ENCODE results near the gene TNRC6C.

Gene TNRC6C

DNA sequence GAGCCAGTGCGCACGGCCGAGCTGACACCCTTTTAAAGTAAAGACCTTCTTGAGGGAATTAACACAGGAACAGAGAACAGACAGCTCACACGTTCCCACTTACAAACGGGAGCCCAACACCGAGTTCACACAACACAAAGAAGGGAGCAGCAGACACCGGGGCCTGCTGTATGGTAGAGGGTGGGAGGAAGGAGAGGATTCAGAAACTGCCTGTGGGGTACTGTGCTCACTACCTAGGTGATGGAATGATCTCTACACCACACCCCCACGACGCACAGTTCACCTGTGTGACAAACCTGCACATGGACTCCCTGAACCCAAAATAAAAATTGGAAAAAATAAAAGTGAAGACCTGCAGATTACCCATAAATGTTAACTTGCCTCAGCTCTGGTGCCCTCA, 137.6 kb downstream of the TNRC6C start:
- Histone ChIP-seq H3K9me2 (replicated peaks; ENCODE audit: insufficient read depth, low read length) (no peaks in the 10 kb centered on the region), H2AFZ (ENCODE audit: low read depth, low read length, severe bottlenecking) (no peak overlapping the region), H4K20me1 (ENCODE audit: low read depth, low read length) (no peaks in the 10 kb centered on the region), H3F3A (ENCODE audit: insufficient read depth) (no peaks in the 10 kb centered on the region), H3K27me3 (ENCODE audit: low read length) (no peaks in the 10 kb centered on the region), H3K36me3 (ENCODE audit: low read length) (no peaks in the 10 kb centered on the region), H3K79me2 (ENCODE audit: insufficient read depth, low read length) (no peaks in the 10 kb centered on the region), H3K9me3 (ENCODE audit: insufficient read depth, low read length) (no peaks in the 10 kb centered on the region), H3K9ac (ENCODE audit: low read length) (no peak overlapping the region), H3K4me2 (ENCODE audit: low read depth, low read length, poor library complexity, severe bottlenecking) (no peak overlapping the region), H3K4me3 (ENCODE audit: insufficient read depth, low read length, poor library complexity, severe bottlenecking) (no peak overlapping the region), H3K27ac (ENCODE audit: low read depth, low read length) (no peak overlapping the region)
- TF ChIP-seq, protein P1, sequence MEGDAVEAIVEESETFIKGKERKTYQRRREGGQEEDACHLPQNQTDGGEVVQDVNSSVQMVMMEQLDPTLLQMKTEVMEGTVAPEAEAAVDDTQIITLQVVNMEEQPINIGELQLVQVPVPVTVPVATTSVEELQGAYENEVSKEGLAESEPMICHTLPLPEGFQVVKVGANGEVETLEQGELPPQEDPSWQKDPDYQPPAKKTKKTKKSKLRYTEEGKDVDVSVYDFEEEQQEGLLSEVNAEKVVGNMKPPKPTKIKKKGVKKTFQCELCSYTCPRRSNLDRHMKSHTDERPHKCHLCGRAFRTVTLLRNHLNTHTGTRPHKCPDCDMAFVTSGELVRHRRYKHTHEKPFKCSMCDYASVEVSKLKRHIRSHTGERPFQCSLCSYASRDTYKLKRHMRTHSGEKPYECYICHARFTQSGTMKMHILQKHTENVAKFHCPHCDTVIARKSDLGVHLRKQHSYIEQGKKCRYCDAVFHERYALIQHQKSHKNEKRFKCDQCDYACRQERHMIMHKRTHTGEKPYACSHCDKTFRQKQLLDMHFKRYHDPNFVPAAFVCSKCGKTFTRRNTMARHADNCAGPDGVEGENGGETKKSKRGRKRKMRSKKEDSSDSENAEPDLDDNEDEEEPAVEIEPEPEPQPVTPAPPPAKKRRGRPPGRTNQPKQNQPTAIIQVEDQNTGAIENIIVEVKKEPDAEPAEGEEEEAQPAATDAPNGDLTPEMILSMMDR (IDR thresholded peaks at IDR 0.05; ENCODE audit: insufficient read depth, low read length, poor library complexity, severe bottlenecking), result no peak
- TF ChIP-seq EZH2phosphoT487 (conservative IDR thresholded peaks at IDR 0.05; ENCODE audit: low read length), result no peak

DNA sequence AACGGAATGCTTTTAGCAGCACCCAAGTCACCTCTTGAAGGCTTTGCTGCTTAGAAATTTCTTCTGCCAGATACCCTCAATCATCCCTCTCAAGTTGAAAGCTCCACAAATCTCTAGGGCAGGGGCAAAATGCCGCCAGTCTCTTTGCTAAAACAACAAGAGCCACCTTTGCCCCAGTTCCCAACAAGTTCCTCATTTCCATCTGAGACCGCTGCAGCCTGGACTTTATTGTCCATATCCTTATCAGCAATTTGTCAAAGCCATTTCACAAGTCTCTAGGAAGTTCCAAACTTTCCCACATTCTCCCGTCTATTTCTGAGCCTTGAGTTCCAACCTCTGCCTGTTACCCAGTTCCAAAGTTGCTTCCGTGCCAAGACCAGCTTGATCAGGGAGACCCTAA, 142.6 kb downstream of the TNRC6C start:
- no peaks in the 10 kb centered on the region for H3K36me3 ChIP-seq (ENCODE audit: low read length)
- no peak overlapping the region for H3K4me3 ChIP-seq (ENCODE audit: insufficient read depth, low read length, poor library complexity, severe bottlenecking)
- H2AFZ ChIP-seq (ENCODE audit: low read depth, low read length, severe bottlenecking), result no peak overlapping the region
- no peaks in the 10 kb centered on the region for H3K79me2 ChIP-seq (ENCODE audit: insufficient read depth, low read length)
- H3K4me2 ChIP-seq (ENCODE audit: low read depth, low read length, poor library complexity, severe bottlenecking), result no peak overlapping the region
- H4K20me1 ChIP-seq (ENCODE audit: low read depth, low read length), result no peaks in the 10 kb centered on the region
- no peak overlapping the region for H3K27ac ChIP-seq (ENCODE audit: low read depth, low read length)
- TF ChIP-seq, protein P1 (IDR thresholded peaks at IDR 0.05; ENCODE audit: insufficient read depth, low read length, poor library complexity, severe bottlenecking), result no peak
- no peak for TF ChIP-seq EZH2phosphoT487 (conservative IDR thresholded peaks at IDR 0.05; ENCODE audit: low read length)
- no peaks in the 10 kb centered on the region for H3K27me3 ChIP-seq (ENCODE audit: low read length)
- no peak overlapping the region for H3K9ac ChIP-seq (ENCODE audit: low read length)
- no peaks in the 10 kb centered on the region for H3K9me3 ChIP-seq (ENCODE audit: insufficient read depth, low read length)
- H3F3A ChIP-seq (ENCODE audit: insufficient read depth), result 0 out of 2 replicates have a peak, but pooled peaks cover 5% of the 10 kb centered on the region
- H3K9me2 ChIP-seq (replicated peaks; ENCODE audit: insufficient read depth, low read length), result no peaks in the 10 kb centered on the region

DNA sequence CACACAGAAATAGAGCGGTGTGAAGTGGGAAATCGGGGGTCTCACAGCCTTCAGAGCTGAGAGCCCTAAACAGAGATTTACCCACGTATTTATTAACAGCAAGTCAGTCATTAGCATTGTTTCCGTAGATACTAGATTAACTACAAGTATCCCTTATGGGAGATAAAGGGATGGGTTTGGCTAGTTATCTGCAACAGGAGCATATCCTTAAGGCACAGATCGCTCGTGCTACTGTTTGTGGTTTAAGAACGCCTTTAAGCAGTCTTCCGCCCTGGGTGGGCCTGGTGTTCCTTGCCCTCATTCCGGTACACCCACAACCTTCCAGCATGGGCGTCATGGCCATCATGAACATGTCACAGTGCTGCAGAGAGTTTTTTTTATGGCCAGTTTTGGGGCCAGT, 143.0 kb downstream of the TNRC6C start:
- no peaks in the 10 kb centered on the region for H3K9me3 ChIP-seq (ENCODE audit: insufficient read depth, low read length)
- TF ChIP-seq, protein P1 (IDR thresholded peaks at IDR 0.05; ENCODE audit: insufficient read depth, low read length, poor library complexity, severe bottlenecking), result no peak
- no peak for TF ChIP-seq EZH2phosphoT487 (conservative IDR thresholded peaks at IDR 0.05; ENCODE audit: low read length)
- no peaks in the 10 kb centered on the region for H3K36me3 ChIP-seq (ENCODE audit: low read length)
- no peak overlapping the region for H3K27ac ChIP-seq (ENCODE audit: low read depth, low read length)
- peaks cover 10% of the 10 kb centered on the region for H3F3A ChIP-seq (ENCODE audit: insufficient read depth)
- no peaks in the 10 kb centered on the region for H3K79me2 ChIP-seq (ENCODE audit: insufficient read depth, low read length)
- no peaks in the 10 kb centered on the region; the same call in 1 of the 2 replicates for H4K20me1 ChIP-seq (ENCODE audit: low read depth, low read length)
- no peak overlapping the region for H3K4me2 ChIP-seq (ENCODE audit: low read depth, low read length, poor library complexity, severe bottlenecking)
- no peak overlapping the region for H3K9ac ChIP-seq (ENCODE audit: low read length)
- H3K4me3 ChIP-seq (ENCODE audit: insufficient read depth, low read length, poor library complexity, severe bottlenecking), result no peak overlapping the region
- H3K27me3 ChIP-seq (ENCODE audit: low read length), result no peaks in the 10 kb centered on the region
- no peak overlapping the region for H2AFZ ChIP-seq (ENCODE audit: low read depth, low read length, severe bottlenecking)
- no peaks in the 10 kb centered on the region for H3K9me2 ChIP-seq (replicated peaks; ENCODE audit: insufficient read depth, low read length)

Measured in SU-DHL-6 (cell line).